SK-N-SH (cell line): ENCODE data around the gene UBB. TPM values are rescaled to one million over a fixed set of nuclear protein-coding genes. Genes with fewer than 3 reads are reported as not detected.

ENCODE experiments used
- CTCF ChIA-PET: fragments of 300-600, 350-600 bp; formaldehyde crosslinking; extraction: SDS; loops from one replicate; lab custom pipeline; 2021; lab: Yijun Ruan, JAX
- POLR2A ChIA-PET: fragments of 350-600 bp; sonication (Branson Sonifier 250); formaldehyde crosslinking; extraction: SDS; loops from one replicate; lab custom pipeline; 2020; ENCODE audit warnings: antibody characterized with exemption, inconsistent platforms; lab: Yijun Ruan, JAX
- DNase-seq: peaks from one replicate; pipeline ENCODE4 v3.0.0; 2012
- H2AFZ ChIP-seq: fragments of 200-600 bp; sonication (generic); 2 replicates; pipeline ENCODE4 v1.8.1; 2016; ENCODE audit warnings: antibody characterized with exemption, mild to moderate bottlenecking, low read depth
- H3F3A ChIP-seq: fragments of 200-600 bp; sonication (generic); replicated peaks from 2 replicates; pipeline ENCODE3; 2016; ENCODE audit warnings: antibody characterized with exemption, mild to moderate bottlenecking; ENCODE audit not compliant: insufficient read depth
- H3K27ac ChIP-seq, 2 experiments: fragments of 200-500 bp in 1 of 2; fragments of 200-600 bp in 1 of 2; sonication (Bioruptor generic) in 1 of 2; sonication (generic), shearing (Covaris generic) in 1 of 2; 2 replicates each; pipeline versions ENCODE4 v1.5.1 to v1.6.1; 2014 to 2016; ENCODE audit warnings: low read depth in 2 of 2, inconsistent platforms in 1 of 2, low read length in 1 of 2, mild to moderate bottlenecking in 1 of 2, mixed read lengths in 1 of 2
- H3K27me3 ChIP-seq: fragments of 200-600 bp; sonication (generic), shearing (Covaris generic); 2 replicates; pipeline ENCODE4 v1.6.1; 2016; ENCODE audit warnings: mixed run types; ENCODE audit not compliant: insufficient read depth
- H3K36me3 ChIP-seq, 2 experiments: fragments of 200-500 bp in 1 of 2; fragments of 200-600 bp in 1 of 2; sonication (Bioruptor generic) in 1 of 2; sonication (generic) in 1 of 2; replicated peaks in 1 of 2; 2 replicates each; pipeline versions ENCODE3 to v1.5.1; 2014 to 2016; ENCODE audit warnings: low read length in 1 of 2, mild to moderate bottlenecking in 1 of 2; ENCODE audit not compliant: insufficient read depth in 2 of 2, control insufficient read depth in 1 of 2
- H3K4me1 ChIP-seq, 2 experiments: fragments of 200-500 bp in 1 of 2; fragments of 200-600 bp in 1 of 2; sonication (Bioruptor generic) in 1 of 2; sonication (generic), shearing (Covaris generic) in 1 of 2; 2 replicates each; pipeline versions ENCODE4 v1.5.1 to v1.6.1; 2014 to 2016; ENCODE audit warnings: low read depth in 1 of 2, low read length in 1 of 2, mixed run types in 1 of 2; ENCODE audit not compliant: insufficient read depth in 2 of 2, control insufficient read depth in 1 of 2
- H3K4me2 ChIP-seq: fragments of 200-600 bp; sonication (generic), shearing (Covaris generic); 2 replicates; pipeline ENCODE4 v1.6.1; 2017; ENCODE audit warnings: mixed run types
- H3K4me3 ChIP-seq, 2 experiments: fragments of 200-500 bp in 1 of 2; fragments of 200-600 bp in 1 of 2; sonication (Bioruptor generic) in 1 of 2; sonication (generic), shearing (Covaris generic) in 1 of 2; 2 replicates each; pipeline versions ENCODE4 v1.5.1 to v1.8.1; 2014 to 2016; ENCODE audit warnings: low read depth in 2 of 2, inconsistent platforms in 1 of 2, low read length in 1 of 2, mild to moderate bottlenecking in 1 of 2, mixed read lengths in 1 of 2, moderate library complexity in 1 of 2
- H3K79me2 ChIP-seq: fragments of 200-600 bp; sonication (generic); 2 replicates; pipeline ENCODE4 v1.8.1; 2017; ENCODE audit warnings: mild to moderate bottlenecking; ENCODE audit not compliant: insufficient read depth
- H3K9ac ChIP-seq: fragments of 200-600 bp; sonication (generic); 2 replicates; pipeline ENCODE4 v1.6.1; 2017; ENCODE audit warnings: mixed run types
- H3K9me2 ChIP-seq: fragments of 200-600 bp; sonication (generic); 2 replicates; pipeline ENCODE4 v1.6.1; 2017; ENCODE audit warnings: mixed run types
- H3K9me3 ChIP-seq: fragments of 200-600 bp; sonication (generic); 2 replicates; pipeline ENCODE4 v1.6.1; 2017; ENCODE audit warnings: mixed run types, mild to moderate bottlenecking, moderate library complexity
- H4K20me1 ChIP-seq: fragments of 200-600 bp; sonication (generic); 2 replicates; pipeline ENCODE4 v1.6.1; 2017; ENCODE audit warnings: mild to moderate bottlenecking, mixed run types; ENCODE audit not compliant: insufficient read depth
- CHD2 ChIP-seq: fragments of 150-350 bp; IDR thresholded peaks from 2 replicates; pipeline ENCODE4 v1.6.1; 2018; ENCODE audit warnings: low read length; ENCODE audit not compliant: partially characterized antibody
- CTCF ChIP-seq: fragments of 200-600 bp; sonication (generic); IDR thresholded peaks from 2 replicates; pipeline ENCODE4 v1.6.1; 2017; ENCODE audit warnings: antibody characterized with exemption, mild to moderate bottlenecking, moderate library complexity
- EZH2phosphoT487 ChIP-seq: fragments of 200-600 bp; sonication (generic); IDR thresholded peaks from 2 replicates; pipeline ENCODE4 v1.6.1; 2017; ENCODE audit warnings: low read depth, mixed run types, mild to moderate bottlenecking, antibody characterized with exemption, moderate library complexity, borderline replicate concordance
- FOSL2 ChIP-seq: IDR thresholded peaks from 2 replicates; pipeline ENCODE4 v1.4.0; 2012; ENCODE audit warnings: low read depth, mild to moderate bottlenecking, moderate library complexity, borderline replicate concordance
- MAX ChIP-seq: IDR thresholded peaks from 2 replicates; pipeline ENCODE4 v1.4.0; 2012; ENCODE audit warnings: low read depth
- SIN3A ChIP-seq: IDR thresholded peaks from 2 replicates; pipeline ENCODE4 v1.6.1; 2012; ENCODE audit warnings: low read depth, mild to moderate bottlenecking, low read length, moderate library complexity, borderline replicate concordance
- TEAD4 ChIP-seq: IDR thresholded peaks from 2 replicates; pipeline ENCODE4 v1.4.0; 2012; ENCODE audit warnings: mild to moderate bottlenecking, borderline replicate concordance; ENCODE audit not compliant: insufficient read depth
- USF1 ChIP-seq: IDR thresholded peaks from 2 replicates; pipeline ENCODE4 v1.4.0; 2012; ENCODE audit warnings: low read depth, borderline replicate concordance
- WGBS: methylation state at CpG from one replicate; pipeline ENCODE4 v1.1.6; 2017; ENCODE audit warnings: low lambda C conversion rate; 5-methylcytosine and 5-hydroxymethylcytosine counted together
- polyA plus RNA-seq, 3 experiments: library from polyadenylated mRNA; depleted of rRNA; stranded (reverse); fragments of >200 nt; gene quantifications; 2 replicates each; pipeline ENCODE4 v1.2.3, GENCODE V29; 2012
- TF ChIP-seq, protein P1 (sequence below): IDR thresholded peaks from 2 replicates; pipeline ENCODE4; 2012

Gene UBB
- polyA plus RNA-seq, 1 of the 3 experiments (the other 2 are of a cell fraction), result 2,693 TPM

DNA sequence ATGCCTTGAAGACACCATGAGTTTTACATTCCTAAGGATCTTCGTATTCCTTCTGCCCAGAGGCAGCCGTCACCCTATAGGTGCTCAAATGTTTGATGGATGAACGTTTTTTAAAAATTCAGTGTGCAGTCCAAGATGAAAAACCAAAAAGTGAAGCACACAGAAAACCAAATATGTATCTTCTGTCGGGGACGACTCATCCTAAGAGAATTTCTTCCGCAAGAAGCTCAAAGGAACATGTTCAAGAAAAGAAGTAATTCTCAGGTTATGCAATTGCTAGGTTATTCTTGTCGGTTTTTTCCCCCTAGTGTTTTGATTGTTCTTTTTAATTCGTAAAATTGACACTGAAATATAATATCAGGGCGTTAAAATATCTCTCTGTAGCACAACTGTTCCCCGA lies 29.1 kb upstream of the UBB start:
- H3K4me3 ChIP-seq, result peak overlapping the region; percentile 65 to 84
- peak overlapping the region; percentile 91 for H3K9ac ChIP-seq
- peaks cover 21 to 31% of the 10 kb centered on the region in 2 experiments for H3K36me3 ChIP-seq
- H3K79me2 ChIP-seq, result peaks cover 39% of the 10 kb centered on the region
- H3F3A ChIP-seq, result peaks cover 22% of the 10 kb centered on the region
- H3K27ac ChIP-seq, result peak overlapping the region; percentile 79 to 80
- H3K9me2 ChIP-seq, result no peaks in the 10 kb centered on the region
- H3K4me2 ChIP-seq, result peak overlapping the region; percentile 90
- ChIA-PET CTCF (interaction anchor here (0.9 to 8.8 kb wide), 7 partner anchors 13 to 199 kb away, joined by 3 to 94 read pairs (median 3); no protein-coding TSS in a partner anchor), POLR2A (interaction anchor here (1.2 to 2.3 kb wide), 3 partner anchors 13 to 135 kb away, joined by 5 to 22 read pairs (median 13); partner anchors contain the start of genes PIGL and UBB)
- H3K4me1 ChIP-seq, result no peaks in the 10 kb centered on the region; a peak in 2 of 4 replicates
- no peaks in the 10 kb centered on the region for H3K27me3 ChIP-seq
- WGBS, result 3% methylated on average over 10 of the region's 10 CpGs
- no peak for DNase-seq
- TF ChIP-seq EZH2phosphoT487 (no peak), CTCF (0 out of 2 replicates have a peak, but pooled peaks have one; percentile 10)
- TF ChIP-seq, protein P1, sequence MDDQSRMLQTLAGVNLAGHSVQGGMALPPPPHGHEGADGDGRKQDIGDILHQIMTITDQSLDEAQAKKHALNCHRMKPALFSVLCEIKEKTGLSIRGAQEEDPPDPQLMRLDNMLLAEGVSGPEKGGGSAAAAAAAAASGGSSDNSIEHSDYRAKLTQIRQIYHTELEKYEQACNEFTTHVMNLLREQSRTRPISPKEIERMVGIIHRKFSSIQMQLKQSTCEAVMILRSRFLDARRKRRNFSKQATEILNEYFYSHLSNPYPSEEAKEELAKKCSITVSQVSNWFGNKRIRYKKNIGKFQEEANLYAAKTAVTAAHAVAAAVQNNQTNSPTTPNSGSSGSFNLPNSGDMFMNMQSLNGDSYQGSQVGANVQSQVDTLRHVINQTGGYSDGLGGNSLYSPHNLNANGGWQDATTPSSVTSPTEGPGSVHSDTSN, result peak; percentile 38; the same call in 1 of the 2 replicates
- TF ChIP-seq, all 33 proteins: peak for 2
- no peaks in the 10 kb centered on the region for H4K20me1 ChIP-seq
- H3K9me3 ChIP-seq, result no peaks in the 10 kb centered on the region
- H2AFZ ChIP-seq, result peak overlapping the region; percentile 93; the same call in 1 of the 2 replicates

DNA sequence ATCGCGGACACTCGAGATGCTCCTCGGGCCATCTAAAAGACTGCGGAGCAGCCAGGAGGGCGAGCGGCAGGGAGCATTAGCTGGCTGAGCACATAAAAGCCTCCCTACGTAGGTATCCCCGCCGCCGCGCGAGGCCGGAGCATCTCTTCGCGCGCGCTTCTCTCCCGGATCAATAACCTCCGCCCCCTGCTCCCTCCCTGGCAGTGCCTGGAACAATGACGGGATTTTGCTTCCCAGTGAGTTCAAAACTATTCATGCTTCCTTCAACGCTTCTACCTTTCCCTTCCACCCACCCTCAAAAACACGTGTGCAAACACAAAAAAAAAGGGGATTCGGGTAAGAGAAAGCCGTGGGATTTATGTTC lies 28.6 kb upstream of the UBB start:
- H4K20me1 ChIP-seq, result no peaks in the 10 kb centered on the region
- H3K4me2 ChIP-seq, result peak overlapping the region; percentile 90
- H3K9me2 ChIP-seq, result no peaks in the 10 kb centered on the region
- H2AFZ ChIP-seq, result peak overlapping the region; percentile 93; the same call in 1 of the 2 replicates
- peaks cover 21 to 26% of the 10 kb centered on the region in 2 experiments for H3K36me3 ChIP-seq
- no peaks in the 10 kb centered on the region; a peak in 2 of 4 replicates for H3K4me1 ChIP-seq
- H3F3A ChIP-seq, result peaks cover 19% of the 10 kb centered on the region
- H3K4me3 ChIP-seq, result peak overlapping the region; percentile 65 to 84
- CTCF ChIA-PET, result interaction anchor here (0.9 to 8.8 kb wide), 10 partner anchors 8 to 170 kb away, joined by 3 to 94 read pairs (median 3); no protein-coding TSS in a partner anchor
- H3K79me2 ChIP-seq, result peaks cover 39% of the 10 kb centered on the region
- 0% methylated on average over 25 of the region's 25 CpGs for WGBS
- POLR2A ChIA-PET, result interaction anchor here (1.2 to 2.3 kb wide), 3 partner anchors 12 to 136 kb away, joined by 5 to 22 read pairs (median 13); partner anchors contain the start of genes PIGL and UBB
- H3K27me3 ChIP-seq, result no peaks in the 10 kb centered on the region
- peak overlapping the region; percentile 79 to 80 for H3K27ac ChIP-seq
- H3K9me3 ChIP-seq, result no peaks in the 10 kb centered on the region
- peak overlapping the region; percentile 91 for H3K9ac ChIP-seq
- TF ChIP-seq SIN3A, result peak; percentile 37; the same call in 1 of the 2 replicates
- TF ChIP-seq FOSL2, result 0 out of 2 replicates have a peak, but pooled peaks have one; percentile 1
- no peak for TF ChIP-seq USF1
- no peak for TF ChIP-seq TEAD4
- TF ChIP-seq CHD2, result peak; percentile 30
- TF ChIP-seq MAX, result peak; percentile 7; the same call in 1 of the 2 replicates
- peak; percentile 79 for DNase-seq
